HG03025 (cell line): ENCODE measurements around the gene NKX2-2.
A peak's percentile ranks its signal among the peaks of the same experiment; 100 is the strongest.

Experiments
- ATAC-seq: cut with Tn5 transposase; IDR thresholded peaks from one replicate; pipeline ENCODE4 v1.9.1; 2021; ENCODE audit warnings: mild to moderate bottlenecking, moderate library complexity; ENCODE audit not compliant: unreplicated experiment, low FRiP score

The NKX2-2 gene

DNA sequence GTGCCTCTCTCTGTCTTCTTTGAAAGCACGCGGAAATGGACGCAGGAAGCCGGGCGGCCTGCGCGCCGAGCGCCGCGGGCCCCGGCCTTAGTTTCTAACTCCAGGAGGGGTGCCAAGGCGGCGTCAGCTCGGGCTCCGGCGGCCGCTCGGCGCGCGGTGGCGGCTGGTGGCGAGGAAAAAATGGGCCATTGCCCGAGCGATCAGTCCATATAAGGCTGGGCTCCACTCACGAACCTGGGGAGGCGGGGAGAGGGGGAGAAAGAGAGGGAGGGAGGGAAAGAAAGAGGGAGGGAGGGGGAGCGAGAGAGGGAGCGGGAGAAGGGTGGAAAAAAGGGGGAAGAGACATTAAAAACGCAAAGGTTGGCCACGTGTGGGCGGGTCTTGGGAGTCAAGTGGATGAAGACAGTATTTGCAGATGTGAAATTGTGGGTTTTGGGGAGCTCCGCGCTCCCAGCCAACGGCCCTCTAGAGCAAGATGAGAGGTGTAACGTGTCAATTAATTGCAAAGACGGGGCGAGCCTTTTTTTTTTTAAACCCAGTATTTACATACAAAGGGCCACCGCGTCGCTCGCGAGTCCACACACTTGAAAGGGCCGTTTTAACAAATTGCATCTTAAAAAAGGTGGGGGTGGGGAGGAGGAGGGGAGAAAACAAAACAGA, at the start of gene NKX2-2:
NKX2-2 (minus strand) TSS at position 184 of the 660 bp plus-strand sequence. CDS start 395 bp downstream, outside the sequence.
- ATAC-seq: no peak

DNA sequence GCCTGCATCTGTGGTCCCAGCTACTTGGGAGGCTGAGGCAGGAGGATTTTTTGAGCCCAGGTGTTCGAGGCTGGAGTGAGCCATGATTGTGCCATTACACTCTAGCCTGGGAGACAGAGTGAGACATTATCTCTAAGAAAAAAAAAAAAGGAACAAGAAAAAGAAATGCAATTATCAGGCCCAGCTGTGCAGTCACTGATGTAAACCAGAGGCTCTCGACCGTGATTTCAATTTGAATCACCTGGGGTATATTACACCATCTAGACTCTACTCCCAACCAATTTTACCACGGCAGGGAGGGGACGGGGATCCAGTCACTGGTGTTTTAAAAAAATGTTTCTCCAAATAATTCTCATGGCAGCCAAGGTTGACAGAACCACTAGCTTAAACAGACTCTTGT, 48.8 kb upstream of the NKX2-2 start:
- no peak for ATAC-seq

DNA sequence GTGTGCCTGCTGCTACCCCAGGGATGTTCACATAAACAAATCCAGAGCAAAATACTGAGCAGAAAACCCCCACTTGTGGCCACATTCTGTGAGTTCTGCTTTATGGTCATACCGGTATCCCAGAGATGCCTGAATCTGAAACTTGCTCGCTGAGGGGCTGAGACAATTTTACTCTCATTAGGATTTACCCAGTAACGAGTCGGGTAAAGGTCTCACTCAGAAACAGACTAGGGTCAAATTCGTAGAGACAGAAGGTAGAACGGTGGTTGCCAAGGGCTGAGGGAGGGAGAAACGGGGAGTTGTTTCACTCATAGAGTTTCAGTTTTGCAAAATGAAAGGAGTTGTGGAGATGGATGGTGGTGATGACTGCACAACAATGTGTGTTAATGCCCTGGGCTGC, 45.4 kb upstream of the NKX2-2 start:
- peak; percentile 69 for ATAC-seq

DNA sequence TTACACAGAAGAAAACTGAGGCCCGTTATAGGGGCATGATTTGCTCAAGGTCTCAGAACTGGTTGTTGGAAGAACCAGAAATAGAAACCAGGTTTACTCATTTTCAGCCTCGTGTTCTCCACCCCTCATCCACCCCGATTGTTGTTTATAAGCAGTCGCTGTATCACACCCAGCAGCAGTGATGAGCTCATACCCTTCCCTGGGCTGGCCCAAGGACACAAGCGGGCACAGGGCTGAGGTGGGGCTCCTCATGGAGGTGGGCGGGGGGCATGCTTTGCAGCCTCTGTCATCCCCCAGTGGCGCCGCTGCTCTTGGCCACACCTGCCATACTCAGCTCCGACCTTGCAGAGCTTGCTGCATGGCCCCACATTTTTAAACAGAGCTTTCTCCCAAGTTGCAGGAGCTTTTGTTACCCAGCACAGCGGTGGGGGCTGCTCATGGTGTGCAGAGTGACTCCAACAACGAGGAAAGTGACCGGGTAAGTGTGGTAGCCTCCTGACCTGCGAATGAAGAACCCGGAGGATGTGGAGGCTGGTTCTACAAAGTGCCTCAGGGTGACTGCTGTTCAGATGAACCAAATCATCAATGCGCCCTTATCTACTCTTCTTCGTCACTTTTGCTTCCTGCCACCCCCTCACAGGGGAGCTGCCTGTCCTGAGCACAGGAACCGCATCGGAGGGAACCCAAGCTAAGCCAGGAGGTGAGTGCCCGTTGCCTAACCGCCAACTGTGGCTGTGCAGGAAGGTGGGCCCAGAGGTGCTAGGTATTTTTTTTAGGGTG, 43.6 kb upstream of the NKX2-2 start:
- no peak for ATAC-seq

DNA sequence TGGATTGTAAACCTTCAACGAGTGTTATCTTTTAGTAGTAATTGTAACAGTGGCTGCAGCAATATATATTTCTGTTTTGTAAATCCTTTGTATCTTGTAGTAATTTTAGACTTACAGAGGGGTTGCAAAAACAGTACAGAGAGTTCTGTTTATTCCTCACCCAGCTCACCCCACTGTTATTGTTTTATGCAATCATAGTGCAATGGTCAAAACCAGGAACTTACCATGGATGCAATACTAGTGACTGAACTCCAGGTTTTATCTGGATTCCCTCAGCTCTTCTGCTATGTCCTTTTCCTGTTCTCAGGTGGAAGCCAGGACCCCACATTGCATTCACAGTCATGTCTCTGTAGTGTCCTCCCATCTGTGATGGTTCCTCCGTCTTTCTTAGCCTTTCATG, 42.5 kb upstream of the NKX2-2 start:
- ATAC-seq: no peak

DNA sequence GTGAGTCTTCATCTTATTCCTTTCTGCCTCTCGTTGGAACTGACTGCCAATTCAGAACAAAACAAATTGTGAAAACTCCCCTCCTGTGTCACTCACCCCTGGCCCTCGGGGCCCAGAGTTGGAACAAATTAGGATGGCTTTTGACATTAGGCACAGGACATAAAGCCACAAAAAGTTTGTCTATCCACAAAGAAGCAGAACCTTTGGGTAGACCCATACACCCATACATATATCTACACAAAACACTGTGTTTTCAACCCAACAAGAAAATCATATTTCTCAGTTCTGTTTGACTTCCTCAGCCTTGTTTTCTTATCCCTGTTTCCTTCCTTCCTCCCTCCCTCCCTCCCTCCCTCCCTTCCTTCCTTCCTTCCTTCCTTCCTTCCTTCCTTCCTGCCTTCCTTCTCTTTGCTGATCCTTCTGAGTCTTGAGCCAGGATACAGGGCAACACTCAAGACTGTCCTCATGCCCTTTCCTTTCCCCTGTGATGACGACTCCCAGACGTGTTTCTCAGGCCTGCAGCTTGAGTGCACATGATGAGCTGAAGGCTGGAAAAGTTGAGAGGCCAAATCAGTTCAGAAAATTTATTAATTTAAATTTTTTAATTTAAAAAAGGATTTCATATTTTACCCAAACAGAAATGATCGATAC, 41.7 kb upstream of the NKX2-2 start:
- ATAC-seq: no peak

DNA sequence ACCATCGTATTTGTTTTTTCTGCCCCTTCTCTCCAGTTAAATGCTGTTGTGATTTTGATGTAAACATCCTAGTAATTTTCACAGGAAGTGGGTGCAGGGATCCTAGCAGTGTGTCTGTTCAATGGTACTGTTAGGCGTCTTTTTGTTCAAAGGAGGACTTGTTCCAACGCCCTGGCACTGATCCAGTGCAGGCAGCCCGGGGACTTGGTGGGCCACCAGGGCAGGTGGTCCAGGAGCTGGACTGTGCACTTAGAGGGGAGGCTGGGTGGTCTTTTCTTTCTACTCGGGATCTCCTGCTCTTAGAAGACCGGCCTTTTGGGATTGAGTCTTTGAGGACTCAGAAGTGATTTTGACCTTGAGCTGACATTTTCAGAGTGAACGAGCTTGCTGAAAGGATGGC, 41.1 kb upstream of the NKX2-2 start:
- no peak for ATAC-seq

DNA sequence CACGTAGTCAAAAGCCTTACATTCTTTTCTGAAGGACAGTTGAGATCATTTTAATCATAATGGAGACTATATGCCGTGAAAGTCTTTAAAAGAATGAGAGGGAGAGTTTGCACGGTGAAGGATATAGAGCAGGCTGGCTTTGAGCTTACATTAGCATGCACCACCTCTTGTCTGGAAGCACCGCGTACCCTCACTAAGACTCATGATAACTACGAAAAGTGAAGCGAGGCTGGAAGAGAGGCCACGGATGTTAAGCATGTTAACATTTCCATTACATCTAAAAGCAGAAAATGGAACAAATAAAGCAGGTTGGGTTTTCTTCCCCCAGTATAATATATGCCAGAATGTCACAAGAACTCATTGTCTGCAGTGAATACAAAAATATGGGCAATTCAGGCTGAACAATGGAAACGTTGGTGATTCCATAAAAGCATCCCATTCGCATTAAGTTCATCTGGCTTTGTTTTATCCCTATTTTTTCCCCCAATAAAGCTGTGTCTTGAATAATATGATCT, 40.6 kb upstream of the NKX2-2 start:
- no peak for ATAC-seq

DNA sequence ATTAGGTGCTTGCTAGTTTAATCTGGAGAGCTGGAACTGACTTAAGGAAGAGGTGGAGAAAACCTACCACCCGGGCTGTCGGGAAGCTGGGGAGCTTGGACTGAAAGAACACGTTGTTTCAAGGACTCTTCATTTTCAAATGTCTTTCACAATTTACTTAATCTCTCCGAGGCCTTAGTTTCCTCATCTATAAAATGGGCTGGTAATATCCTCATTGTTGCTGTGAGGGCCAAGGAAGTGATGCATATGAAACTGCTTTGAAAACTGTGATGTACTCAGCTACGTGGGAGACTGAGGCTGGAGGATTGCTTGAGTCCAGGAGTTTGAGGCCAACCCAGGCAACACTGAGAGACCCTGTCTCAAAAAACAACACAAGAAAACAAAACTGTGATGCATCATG, 36.7 kb upstream of the NKX2-2 start:
- no peak for ATAC-seq

DNA sequence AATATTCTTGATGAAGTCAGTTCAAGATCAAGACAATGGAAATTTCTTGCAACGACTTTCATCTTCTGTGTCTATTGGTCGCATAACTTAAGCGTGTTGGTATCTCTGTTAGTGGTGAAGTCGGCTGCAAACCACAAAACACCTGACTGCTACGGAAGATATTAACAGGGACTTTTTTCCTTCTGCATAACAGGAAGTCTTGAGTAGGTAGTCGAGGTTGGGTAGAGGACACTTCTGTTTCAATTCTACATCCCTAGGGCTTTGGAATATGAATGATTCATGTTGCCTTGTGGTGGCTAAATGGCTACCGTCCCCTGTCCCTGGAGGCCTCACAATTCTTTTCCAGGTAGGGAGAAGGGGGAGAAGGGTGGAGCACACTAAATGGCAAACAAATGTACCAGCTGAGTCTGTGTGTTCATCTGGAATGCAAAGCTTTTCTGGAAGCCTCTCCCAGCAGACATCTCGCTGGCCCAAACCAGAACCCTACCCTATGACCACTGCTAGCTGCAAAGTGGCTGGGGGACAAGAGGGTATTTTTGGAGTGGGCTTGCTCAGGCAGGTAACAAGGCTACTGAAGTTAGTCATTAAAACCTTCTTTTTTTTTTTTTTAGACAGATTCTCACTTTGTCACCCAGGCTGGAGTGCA, 34.6 kb upstream of the NKX2-2 start:
- no peak for ATAC-seq

DNA sequence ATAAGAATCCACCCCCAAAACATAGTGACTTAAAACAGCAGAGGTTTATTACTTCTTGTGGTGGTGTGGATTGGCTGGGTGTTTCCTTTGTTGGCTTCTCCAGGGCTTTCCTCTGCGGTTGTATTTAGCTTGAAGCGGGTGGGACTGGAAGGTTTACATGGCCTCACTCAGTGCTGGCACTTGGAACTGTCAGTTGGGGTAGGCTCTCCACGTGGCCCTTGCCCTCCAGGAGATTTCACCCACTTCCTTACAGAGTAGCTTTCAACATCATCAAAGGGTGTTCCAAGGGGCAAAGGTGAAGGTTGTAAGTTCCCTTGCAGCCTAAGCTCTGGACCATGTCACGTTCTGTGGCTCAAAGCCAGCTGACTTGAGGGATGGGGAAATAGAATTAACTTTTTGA, 32.5 kb upstream of the NKX2-2 start:
- ATAC-seq: no peak

DNA sequence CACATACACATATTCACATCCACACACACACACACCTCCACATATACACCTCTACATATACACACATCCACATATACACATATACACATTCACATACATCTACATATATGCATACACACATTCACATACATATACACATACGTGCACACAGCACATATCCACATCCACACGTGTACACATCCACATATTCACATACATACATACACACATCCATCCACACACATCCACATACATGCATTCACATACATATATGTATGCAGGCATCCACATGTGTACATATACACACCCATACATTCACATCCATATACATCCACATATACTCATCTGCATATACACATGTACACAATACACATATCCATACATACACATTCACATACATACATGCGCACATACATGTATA, 25.6 kb upstream of the NKX2-2 start:
- ATAC-seq: no peak

DNA sequence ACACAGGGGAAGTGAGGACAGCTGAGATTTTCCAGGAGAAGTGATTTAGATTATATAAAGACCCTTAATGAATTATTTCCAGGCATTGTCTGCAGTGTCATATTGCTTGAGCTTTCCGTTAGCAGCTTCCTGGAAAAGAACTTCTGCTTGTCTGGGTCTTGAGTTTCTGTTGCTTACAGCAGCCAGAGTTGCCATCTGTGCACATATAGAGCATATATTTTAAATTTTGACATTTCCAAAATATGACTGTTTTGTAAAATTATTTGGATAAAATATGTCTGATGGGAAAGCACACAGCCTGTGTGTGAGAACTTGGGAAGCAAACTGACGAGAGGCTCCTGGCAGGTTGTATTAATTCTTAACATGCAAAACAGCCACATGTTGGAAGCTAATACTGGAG, 21.0 kb upstream of the NKX2-2 start:
- no peak for ATAC-seq

DNA sequence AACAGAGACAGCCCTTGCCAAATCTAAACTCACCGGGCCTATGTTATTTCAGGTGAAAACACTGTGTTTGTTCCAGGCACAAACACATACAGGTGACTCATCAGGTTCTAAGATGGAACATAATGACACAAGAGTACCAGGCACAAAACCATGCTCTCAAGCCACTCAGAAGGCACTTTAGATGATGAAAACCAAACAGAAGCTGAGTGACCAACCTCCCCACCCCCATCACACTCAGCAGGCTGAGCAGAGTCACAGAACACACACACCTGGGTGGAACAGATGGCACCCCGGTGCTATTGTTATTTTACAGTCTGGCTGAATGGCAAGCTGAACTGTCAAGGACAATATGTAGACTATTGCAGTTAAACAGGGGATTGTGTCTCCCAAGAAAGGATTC, 20.6 kb upstream of the NKX2-2 start:
- ATAC-seq: no peak

DNA sequence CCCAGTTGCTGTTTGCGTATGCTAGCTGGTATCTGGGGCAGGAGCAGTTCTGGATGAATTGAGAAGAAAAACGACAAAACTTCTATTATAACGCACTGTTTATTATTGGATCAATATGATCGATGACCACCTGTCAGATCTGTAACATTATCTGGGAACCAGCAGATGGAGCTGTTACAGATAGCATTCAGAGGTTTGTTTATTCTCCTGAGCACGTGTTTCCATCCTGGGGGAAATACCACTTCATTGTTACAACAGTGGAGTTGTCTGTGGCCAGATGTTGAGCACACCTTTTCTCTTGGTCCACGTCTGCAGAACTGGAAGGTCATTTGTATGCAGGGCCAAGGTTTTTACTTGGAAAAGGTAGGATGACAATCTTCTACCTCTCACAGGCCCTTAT, 16.0 kb upstream of the NKX2-2 start:
- no peak for ATAC-seq

DNA sequence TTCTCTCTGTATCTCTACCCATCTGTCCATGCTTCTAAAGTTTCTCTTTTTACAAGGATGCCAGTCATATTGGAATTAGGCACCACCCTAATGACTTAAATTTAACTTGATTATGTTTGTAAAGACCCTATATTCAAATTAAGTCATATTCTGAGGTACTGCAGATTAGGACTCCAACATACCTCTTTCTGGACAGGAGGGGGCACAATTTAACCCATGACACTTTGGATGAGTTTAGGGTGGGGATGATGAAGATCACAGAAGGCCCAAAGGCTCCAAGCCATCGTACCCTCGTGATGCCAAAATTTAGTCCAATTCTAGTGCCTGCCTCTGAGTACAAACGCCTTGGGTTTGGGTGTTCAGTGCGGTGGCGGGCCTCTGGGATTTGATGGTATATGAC, 15.0 kb upstream of the NKX2-2 start:
- no peak for ATAC-seq

DNA sequence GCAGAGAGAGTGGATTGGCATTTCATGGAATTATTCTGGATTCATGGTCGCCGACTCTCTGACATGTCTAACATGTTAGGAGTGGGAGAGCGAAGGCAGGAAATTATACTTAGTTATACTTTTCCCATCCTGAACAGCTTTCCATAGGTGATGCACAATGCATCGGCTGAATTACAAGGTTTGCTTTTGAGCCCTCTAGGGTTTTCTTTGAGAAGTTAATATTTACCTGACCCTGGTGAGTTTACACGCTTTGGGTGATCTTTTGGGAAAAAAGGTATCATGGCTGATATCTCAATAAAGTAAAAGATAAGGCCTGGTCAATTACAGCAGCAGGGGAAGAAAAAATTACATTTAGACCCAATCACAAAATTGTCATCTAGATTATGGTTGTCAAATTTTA, 14.0 kb upstream of the NKX2-2 start:
- ATAC-seq: no peak

DNA sequence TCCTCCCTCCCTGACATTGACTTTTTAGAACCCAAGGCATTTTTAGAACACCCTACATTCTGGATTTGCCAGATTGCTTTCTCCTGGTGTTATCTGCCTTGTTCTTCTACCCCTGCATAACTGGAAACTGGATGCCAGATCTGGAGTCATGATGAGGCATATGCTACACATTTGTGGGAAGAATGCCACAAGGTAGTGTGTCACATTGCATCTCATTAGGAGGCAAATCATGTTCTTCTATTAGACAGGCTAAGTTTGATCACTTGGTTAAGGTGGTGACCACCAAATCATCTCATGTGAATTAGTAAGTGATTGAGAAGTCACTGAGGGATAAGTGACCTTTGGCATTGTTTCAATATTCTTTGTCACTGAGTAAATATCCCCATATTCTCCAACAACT, 12.9 kb upstream of the NKX2-2 start:
- no peak for ATAC-seq

DNA sequence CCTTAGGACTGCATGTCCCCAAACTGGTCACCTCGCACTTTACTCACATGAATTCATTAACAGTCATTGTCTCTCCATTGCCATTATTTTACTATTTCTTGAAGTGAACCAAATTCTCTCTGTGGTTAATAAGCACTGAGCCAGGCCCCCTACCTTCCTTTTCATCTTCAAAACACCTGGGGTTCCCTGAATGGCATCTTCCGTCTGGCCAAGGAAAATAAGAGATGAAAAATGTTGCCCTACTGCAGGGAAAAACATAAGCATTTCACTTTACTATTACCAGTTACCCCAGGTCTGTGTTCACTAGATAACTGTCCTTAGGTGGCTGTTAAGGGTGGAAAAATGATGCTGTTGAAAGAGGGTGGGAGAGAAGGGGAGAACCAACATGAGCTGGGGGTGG, 10.0 kb upstream of the NKX2-2 start:
- no peak for ATAC-seq

DNA sequence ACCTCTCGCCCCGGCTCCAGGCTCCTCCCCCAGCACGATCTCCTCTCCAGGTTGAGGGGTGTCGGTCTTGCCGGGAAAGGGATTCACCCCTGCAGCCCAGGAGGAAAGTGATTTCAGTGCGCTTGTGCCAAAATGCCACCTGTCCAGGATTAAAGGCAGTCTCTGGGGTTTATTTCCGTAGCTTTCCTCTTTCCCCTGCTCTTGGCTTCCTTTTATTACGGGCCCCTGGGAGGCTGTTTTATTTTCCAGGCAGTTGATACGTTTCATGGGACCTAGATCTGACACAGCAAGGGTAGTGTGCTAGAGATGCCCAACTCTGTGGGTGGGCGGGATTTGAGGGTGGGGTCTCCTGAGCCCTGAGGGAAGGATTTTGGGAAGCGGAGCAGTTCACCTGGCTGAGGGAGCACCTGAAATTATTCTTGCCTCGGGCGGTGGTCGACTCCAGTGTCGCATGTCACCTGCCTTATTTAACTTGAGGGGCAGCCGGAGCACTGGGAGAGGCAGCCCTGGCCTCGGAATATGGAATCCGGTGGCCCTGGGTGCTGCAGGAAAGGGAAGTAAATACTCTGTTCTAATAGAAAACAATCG, 9.5 kb upstream of the NKX2-2 start:
- ATAC-seq: no peak
